CD14-positive monocyte (primary cell): Measurements from ENCODE around the gene IL12RB1. TPM values are rescaled to one million over a fixed set of nuclear protein-coding genes. Genes with fewer than 3 reads are reported as not detected.

Experiments used
- DNase-seq, 3 donors: peaks; one replicate each; pipeline ENCODE4 v3.0.0-alpha.2; 2011 to 2022
- H2AFZ ChIP-seq: 2 replicates; pipeline ENCODE4 v1.6.0; 2012; ENCODE audit warnings: mild to moderate bottlenecking, low read depth, low read length, inconsistent platforms; ENCODE audit not compliant: insufficient read depth, poor library complexity, severe bottlenecking
- H3K27ac ChIP-seq, 2 donors: 1 replicate in 1 of 2; 2 replicates in 1 of 2; pipeline ENCODE4 v1.5.1; 2012 to 2013; ENCODE audit warnings: low read length in 2 of 2, control low read depth in 1 of 2, inconsistent platforms in 1 of 2, low read depth in 1 of 2, mild to moderate bottlenecking in 1 of 2
- H3K27me3 ChIP-seq, 2 donors: one replicate each; pipeline versions ENCODE4 v1.6.0 to v1.6.1; 2011 to 2013; ENCODE audit warnings: low read length in 2 of 2; ENCODE audit not compliant: control insufficient read depth in 2 of 2, insufficient read depth in 2 of 2
- H3K36me3 ChIP-seq, 2 donors: replicated peaks in 1 of 2; 1 replicate in 1 of 2; 2 replicates in 1 of 2; pipeline versions ENCODE4 v1.5.1 to v1.6.1; 2012 to 2013; ENCODE audit warnings: low read length in 2 of 2, control low read depth in 1 of 2, inconsistent platforms in 1 of 2, mild to moderate bottlenecking in 1 of 2; ENCODE audit not compliant: insufficient read depth in 2 of 2, control insufficient read depth in 1 of 2
- H3K4me1 ChIP-seq, 2 donors: 1 replicate in 1 of 2; 2 replicates in 1 of 2; pipeline versions ENCODE4 v1.5.1 to v1.6.1; 2012 to 2013; ENCODE audit warnings: low read length in 2 of 2, control low read depth in 1 of 2, inconsistent platforms in 1 of 2, mild to moderate bottlenecking in 1 of 2, moderate library complexity in 1 of 2; ENCODE audit not compliant: insufficient read depth in 2 of 2, control insufficient read depth in 1 of 2
- H3K4me2 ChIP-seq: replicated peaks from 2 replicates; pipeline ENCODE3; 2012; ENCODE audit warnings: low read length, moderate library complexity, mild to moderate bottlenecking; ENCODE audit not compliant: poor library complexity, severe bottlenecking; ENCODE audit errors: extremely low read depth
- H3K4me3 ChIP-seq, 3 experiments: fragments of 200-600 bp in 1 of 3; sonication (generic) in 1 of 3; replicated peaks in 1 of 3; 1 replicate in 2 of 3; 2 replicates in 1 of 3; pipeline ENCODE4 v1.5.1; 2011 to 2013; ENCODE audit warnings: low read length in 3 of 3, mild to moderate bottlenecking in 3 of 3, control low read depth in 2 of 3, low read depth in 2 of 3, inconsistent platforms in 1 of 3, moderate library complexity in 1 of 3
- H3K79me2 ChIP-seq: 2 replicates; pipeline ENCODE4 v1.6.0; 2012; ENCODE audit warnings: mild to moderate bottlenecking, control low read depth, inconsistent platforms, low read length, moderate library complexity; ENCODE audit not compliant: insufficient read depth
- H3K9ac ChIP-seq: 2 replicates; pipeline ENCODE4 v1.6.0; 2017; ENCODE audit warnings: low read length, mild to moderate bottlenecking; ENCODE audit not compliant: insufficient read depth, poor library complexity, severe bottlenecking
- H3K9me3 ChIP-seq, 2 donors: replicated peaks in 1 of 2; 1 replicate in 1 of 2; 2 replicates in 1 of 2; pipeline versions ENCODE4 v1.5.1 to v1.6.1; 2012 to 2013; ENCODE audit warnings: low read length in 2 of 2, control low read depth in 1 of 2; ENCODE audit not compliant: control insufficient read depth in 1 of 2, insufficient read depth in 1 of 2
- H4K20me1 ChIP-seq: 2 replicates; pipeline ENCODE4 v1.6.0; 2012; ENCODE audit warnings: mild to moderate bottlenecking, low read length, control low read depth, moderate library complexity; ENCODE audit not compliant: insufficient read depth
- H3K27ac Mint-ChIP-seq, 7 donors: one replicate each; pipeline ENCODE4 v1.8.0; 2020; ENCODE audit warnings: mild to moderate bottlenecking in 7 of 7, mixed read lengths in 7 of 7, moderate library complexity in 6 of 7, inconsistent platforms in 2 of 7
- H3K27me3 Mint-ChIP-seq, 3 donors: one replicate each; pipeline ENCODE4 v1.8.0; 2021 to 2022; ENCODE audit warnings: low read depth in 3 of 3, mild to moderate bottlenecking in 3 of 3, mixed read lengths in 3 of 3, moderate library complexity in 3 of 3, inconsistent platforms in 1 of 3
- H3K36me3 Mint-ChIP-seq, 2 donors: one replicate each; pipeline ENCODE4 v1.8.0; 2020; ENCODE audit warnings: mixed read lengths in 2 of 2, inconsistent platforms in 1 of 2, mild to moderate bottlenecking in 1 of 2
- H3K4me1 Mint-ChIP-seq: one replicate; pipeline ENCODE4 v1.8.0; 2020; ENCODE audit warnings: mild to moderate bottlenecking, mixed read lengths
- H3K4me3 Mint-ChIP-seq, 2 donors: one replicate each; pipeline ENCODE4 v1.8.0; 2020; ENCODE audit warnings: mild to moderate bottlenecking in 2 of 2, mixed read lengths in 2 of 2, moderate library complexity in 1 of 2
- H3K9me3 Mint-ChIP-seq, 7 donors: one replicate each; pipeline ENCODE4 v1.8.0; 2020 to 2022; ENCODE audit warnings: mixed read lengths in 7 of 7, mild to moderate bottlenecking in 6 of 7, moderate library complexity in 6 of 7, inconsistent platforms in 2 of 7
- WGBS: methylation state at CpG from one replicate; pipeline ENCODE4 v1.1.5; 2013; ENCODE audit warnings: missing lambda C conversion rate; ENCODE audit not compliant: insufficient coverage; 5-methylcytosine and 5-hydroxymethylcytosine counted together
- intact Hi-C, 2 donors: fragments of 100-400 bp; cut with micrococcal nuclease; formaldehyde crosslinking; loops; one replicate each; pipeline versions ENCODE4 v1.15.0 to v1.15.1; 2023
- polyA plus RNA-seq, 3 donors: library from polyadenylated mRNA; depleted of rRNA in 1 of 3; unstranded in 2 of 3; stranded (reverse) in 1 of 3; fragments of 300-500 nt in 2 of 3; fragments of >200 nt in 1 of 3; fragmentation: Illumina TruSeq in 2 of 3; gene quantifications; 1 replicate in 2 of 3; 2 replicates in 1 of 3; pipeline ENCODE4 v1.2.3, GENCODE V29; 2012 to 2021
- TF ChIP-seq, protein P1 (sequence below): fragments of 200-600 bp; IDR thresholded peaks from one replicate; pipeline ENCODE4 v1.8.0; 2022; ENCODE audit warnings: antibody characterized with exemption, mild to moderate bottlenecking

The IL12RB1 gene
- polyA plus RNA-seq, 3 donors = 7.8 to 17.5 (median 7.9) TPM

DNA sequence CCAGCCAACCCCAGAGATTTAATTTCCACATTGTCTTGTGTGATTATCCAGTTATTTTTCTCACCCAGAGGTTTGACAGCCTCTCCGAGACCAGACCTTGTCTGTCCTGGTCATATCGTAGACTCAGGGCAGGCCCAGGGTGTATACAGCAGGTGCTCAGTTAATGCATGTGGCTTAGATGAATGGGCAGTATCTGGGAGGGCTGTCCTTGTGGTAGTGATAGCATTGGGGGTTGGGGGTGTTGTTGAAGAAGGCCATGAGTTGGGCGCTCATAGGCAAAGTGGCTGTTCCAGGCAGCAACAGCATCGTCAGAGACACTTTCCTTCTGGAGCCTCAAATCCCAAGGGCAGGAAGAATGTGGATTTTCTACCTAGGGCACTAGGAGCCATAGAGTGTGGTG lies 27.7 kb upstream of the IL12RB1 start:
- TF ChIP-seq, protein P1, sequence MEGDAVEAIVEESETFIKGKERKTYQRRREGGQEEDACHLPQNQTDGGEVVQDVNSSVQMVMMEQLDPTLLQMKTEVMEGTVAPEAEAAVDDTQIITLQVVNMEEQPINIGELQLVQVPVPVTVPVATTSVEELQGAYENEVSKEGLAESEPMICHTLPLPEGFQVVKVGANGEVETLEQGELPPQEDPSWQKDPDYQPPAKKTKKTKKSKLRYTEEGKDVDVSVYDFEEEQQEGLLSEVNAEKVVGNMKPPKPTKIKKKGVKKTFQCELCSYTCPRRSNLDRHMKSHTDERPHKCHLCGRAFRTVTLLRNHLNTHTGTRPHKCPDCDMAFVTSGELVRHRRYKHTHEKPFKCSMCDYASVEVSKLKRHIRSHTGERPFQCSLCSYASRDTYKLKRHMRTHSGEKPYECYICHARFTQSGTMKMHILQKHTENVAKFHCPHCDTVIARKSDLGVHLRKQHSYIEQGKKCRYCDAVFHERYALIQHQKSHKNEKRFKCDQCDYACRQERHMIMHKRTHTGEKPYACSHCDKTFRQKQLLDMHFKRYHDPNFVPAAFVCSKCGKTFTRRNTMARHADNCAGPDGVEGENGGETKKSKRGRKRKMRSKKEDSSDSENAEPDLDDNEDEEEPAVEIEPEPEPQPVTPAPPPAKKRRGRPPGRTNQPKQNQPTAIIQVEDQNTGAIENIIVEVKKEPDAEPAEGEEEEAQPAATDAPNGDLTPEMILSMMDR = no peak
- 100% methylated on average over 4 of the region's 4 CpGs for WGBS
- Mint-ChIP-seq H3K36me3 (peaks cover 44 to 56% of the 10 kb centered on the region in 2 donors), H3K27ac (peak overlapping the region in 4 of 7 donors; percentile 5 to 72 (median 14)), H3K4me1 (peaks cover 63% of the 10 kb centered on the region), H3K4me3 (no peak overlapping the region), H3K9me3 (no peaks in the 10 kb centered on the region), H3K27me3 (peaks cover 0 to 3% (median 0%) of the 10 kb centered on the region in 3 donors)
- no peaks in the 10 kb centered on the region for H3K27me3 ChIP-seq
- no peak overlapping the region for H3K4me2 ChIP-seq
- peaks cover 84% of the 10 kb centered on the region for H4K20me1 ChIP-seq
- intact Hi-C loops = loop anchor here (5.0 kb wide), 3 partner anchors 53 to 138 kb away; no protein-coding TSS in a partner anchor
- peaks cover 76% of the 10 kb centered on the region for H3K79me2 ChIP-seq
- no peak overlapping the region for H3K27ac ChIP-seq
- H3K9ac ChIP-seq = no peak overlapping the region
- H3K4me1 ChIP-seq = peaks cover 47 to 72% of the 10 kb centered on the region in 2 donors
- H3K36me3 ChIP-seq = peaks cover 28 to 49% of the 10 kb centered on the region in 2 donors
- no peak overlapping the region for H2AFZ ChIP-seq
- no peak overlapping the region for H3K4me3 ChIP-seq
- H3K9me3 ChIP-seq = no peaks in the 10 kb centered on the region
- DNase-seq = no peak

DNA sequence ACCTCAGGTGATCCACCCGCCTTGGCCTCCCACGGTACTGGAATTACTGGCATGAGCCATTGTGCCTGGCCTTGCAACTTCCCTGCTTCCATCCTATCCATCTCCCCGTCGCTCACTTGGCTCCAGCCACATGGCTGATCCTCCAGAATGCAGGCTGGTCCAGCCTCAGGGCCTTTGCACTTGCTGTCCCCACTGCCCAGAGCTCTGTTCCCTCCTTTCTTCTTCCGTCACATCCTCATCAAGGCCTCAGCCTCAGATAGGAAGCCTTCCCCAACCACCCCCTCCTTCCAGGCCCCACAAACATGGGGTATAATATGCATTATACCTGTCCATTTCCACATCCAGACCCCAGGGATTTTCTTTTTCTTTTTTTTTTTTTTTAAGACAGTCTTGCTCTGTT lies 27.1 kb upstream of the IL12RB1 start:
- DNase-seq = no peak
- Mint-ChIP-seq H3K4me1 (peaks cover 63% of the 10 kb centered on the region), H3K9me3 (no peaks in the 10 kb centered on the region), H3K27me3 (peaks cover 0 to 3% (median 0%) of the 10 kb centered on the region in 3 donors), H3K4me3 (no peak overlapping the region), H3K36me3 (peaks cover 42 to 50% of the 10 kb centered on the region in 2 donors), H3K27ac (no peak overlapping the region)
- H2AFZ ChIP-seq = no peak overlapping the region
- peaks cover 70% of the 10 kb centered on the region for H3K79me2 ChIP-seq
- WGBS = 98% methylated on average over 5 of the region's 5 CpGs
- H3K9ac ChIP-seq = no peak overlapping the region
- H3K4me2 ChIP-seq = no peak overlapping the region
- H3K36me3 ChIP-seq = peaks cover 28 to 42% of the 10 kb centered on the region in 2 donors
- no peaks in the 10 kb centered on the region for H3K9me3 ChIP-seq
- TF ChIP-seq, protein P1 = no peak
- H4K20me1 ChIP-seq = peaks cover 77% of the 10 kb centered on the region
- intact Hi-C loops = loop anchor here (2.0 to 5.0 kb wide), 4 partner anchors 53 to 139 kb away; no protein-coding TSS in a partner anchor
- H3K27me3 ChIP-seq = no peaks in the 10 kb centered on the region
- H3K4me1 ChIP-seq = peaks cover 47 to 72% of the 10 kb centered on the region in 2 donors
- no peak overlapping the region for H3K27ac ChIP-seq
- H3K4me3 ChIP-seq = no peak overlapping the region
